OCI-LY1 (cell line): ENCODE results near the gene MUC12.

Source experiments
- H2AFZ ChIP-seq: fragments of 200-600 bp; sonication (generic), shearing (Covaris generic); 2 replicates; pipeline ENCODE4 v1.6.0; 2014; ENCODE audit warnings: antibody characterized with exemption, mild to moderate bottlenecking, low read length
- H3F3A ChIP-seq: fragments of 200-600 bp; sonication (generic), shearing (Covaris generic); 2 replicates; pipeline ENCODE4 v1.6.0; 2014; ENCODE audit warnings: mild to moderate bottlenecking, antibody characterized with exemption, low read length, moderate library complexity; ENCODE audit not compliant: insufficient read depth
- H3K27ac ChIP-seq: fragments of 200-600 bp; sonication (generic); 2 replicates; pipeline ENCODE4 v1.5.1; 2014; ENCODE audit warnings: low read length, mixed run types, mild to moderate bottlenecking, low read depth; ENCODE audit not compliant: poor library complexity, severe bottlenecking
- H3K27me3 ChIP-seq: fragments of 200-600 bp; sonication (generic); 2 replicates; pipeline ENCODE4 v1.6.0; 2014; ENCODE audit warnings: antibody characterized with exemption, mild to moderate bottlenecking, low read length, moderate library complexity; ENCODE audit not compliant: insufficient read depth
- H3K36me3 ChIP-seq: fragments of 200-600 bp; sonication (generic); 2 replicates; pipeline ENCODE4 v1.6.1; 2014; ENCODE audit warnings: mild to moderate bottlenecking, antibody characterized with exemption, low read length, moderate library complexity, mixed read lengths; ENCODE audit not compliant: insufficient read depth
- H3K4me1 ChIP-seq: fragments of 200-600 bp; sonication (generic); 2 replicates; pipeline ENCODE4 v1.5.1; 2014; ENCODE audit warnings: mild to moderate bottlenecking, low read length, moderate library complexity; ENCODE audit not compliant: insufficient read depth, severe bottlenecking
- H3K4me2 ChIP-seq: fragments of 200-600 bp; sonication (generic), shearing (Covaris generic); 2 replicates; pipeline ENCODE4 v1.6.1; 2014; ENCODE audit warnings: low read length
- H3K4me3 ChIP-seq: fragments of 200-600 bp; sonication (generic); 2 replicates; pipeline ENCODE4 v1.5.1; 2014; ENCODE audit warnings: low read length, low read depth, mild to moderate bottlenecking, mixed read lengths; ENCODE audit not compliant: poor library complexity, severe bottlenecking
- H3K79me2 ChIP-seq: fragments of 200-600 bp; shearing (Covaris generic); 2 replicates; pipeline ENCODE4 v1.6.1; 2016; ENCODE audit warnings: mixed run types, low read length, mixed read lengths; ENCODE audit not compliant: insufficient read depth
- H3K9ac ChIP-seq: fragments of 200-600 bp; sonication (generic), shearing (Covaris generic); 2 replicates; pipeline ENCODE4 v1.6.1; 2014; ENCODE audit warnings: mild to moderate bottlenecking, low read length, mixed read lengths
- H3K9me2 ChIP-seq: fragments of 200-600 bp; sonication (generic), shearing (Covaris generic); 2 replicates; pipeline ENCODE4 v1.6.1; 2014; ENCODE audit warnings: low read depth, mild to moderate bottlenecking, low read length, mixed read lengths
- H3K9me3 ChIP-seq: fragments of 200-600 bp; shearing (Covaris generic); 2 replicates; pipeline ENCODE4 v1.6.1; 2014; ENCODE audit warnings: low read length, mixed read lengths
- H4K20me1 ChIP-seq: fragments of 200-600 bp; sonication (generic), shearing (Covaris generic); 2 replicates; pipeline ENCODE4 v1.6.0; 2016; ENCODE audit warnings: mild to moderate bottlenecking, low read length; ENCODE audit not compliant: insufficient read depth
- CTCF ChIP-seq: fragments of 200-600 bp; sonication (generic), shearing (Covaris generic); IDR thresholded peaks from 2 replicates; pipeline ENCODE4 v1.5.1; 2017; ENCODE audit warnings: mild to moderate bottlenecking, antibody characterized with exemption, low read length, moderate library complexity, mixed read lengths
- EZH2 ChIP-seq: fragments of 200-600 bp; sonication (generic), shearing (Covaris generic); IDR thresholded peaks from 2 replicates; pipeline ENCODE4 v1.8.0; 2017; ENCODE audit warnings: borderline replicate concordance, mixed run types, mild to moderate bottlenecking, antibody characterized with exemption, low read length, moderate library complexity, mixed read lengths

Gene MUC12

GRCh38 chr7:100965723-100966541 is 3.4 kb upstream of the MUC12 start:
- Histone ChIP-seq H3K36me3 (no peaks in the 10 kb centered on the region), H4K20me1 (no peaks in the 10 kb centered on the region), H3K4me1 (no peaks in the 10 kb centered on the region), H3K4me3 (no peak overlapping the region), H3K9ac (no peak overlapping the region), H3K27ac (no peak overlapping the region), H2AFZ (no peak overlapping the region), H3K4me2 (no peak overlapping the region; the same call in 1 of the 2 replicates), H3F3A (no peaks in the 10 kb centered on the region), H3K9me3 (no peaks in the 10 kb centered on the region), H3K79me2 (no peaks in the 10 kb centered on the region), H3K9me2 (no peaks in the 10 kb centered on the region), H3K27me3 (peaks cover 3% of the 10 kb centered on the region; the same call in 1 of the 2 replicates)
- TF ChIP-seq CTCF (peak; percentile 64), EZH2 (no peak)

- Histone ChIP-seq H3K79me2 (no peaks in the 10 kb centered on the region), H3K4me3 (no peak overlapping the region), H2AFZ (no peak overlapping the region), H3K27me3 (no peaks in the 10 kb centered on the region), H3K27ac (no peak overlapping the region), H3K4me2 (no peak overlapping the region; the same call in 1 of the 2 replicates), H3K4me1 (no peaks in the 10 kb centered on the region), H3F3A (no peaks in the 10 kb centered on the region), H3K9me3 (no peaks in the 10 kb centered on the region), H3K9me2 (no peaks in the 10 kb centered on the region), H3K36me3 (no peaks in the 10 kb centered on the region), H3K9ac (no peak overlapping the region), H4K20me1 (no peaks in the 10 kb centered on the region)
- TF ChIP-seq EZH2 (no peak), CTCF (no peak)
Observed at GRCh38 chr7:100966542-100967291, 2.6 kb upstream of the MUC12 start.

- Histone ChIP-seq H3K36me3 (no peaks in the 10 kb centered on the region), H4K20me1 (no peaks in the 10 kb centered on the region), H3K9me3 (no peaks in the 10 kb centered on the region), H3K9me2 (no peaks in the 10 kb centered on the region), H3K27ac (no peak overlapping the region), H3K4me3 (no peak overlapping the region), H3K4me1 (no peaks in the 10 kb centered on the region), H3K9ac (no peak overlapping the region), H2AFZ (no peak overlapping the region), H3F3A (no peaks in the 10 kb centered on the region), H3K27me3 (no peaks in the 10 kb centered on the region), H3K4me2 (no peak overlapping the region), H3K79me2 (no peaks in the 10 kb centered on the region)
- TF ChIP-seq CTCF: no peak
- no peak for TF ChIP-seq EZH2
Observed at GRCh38 chr7:100967292-100967863, 2.0 kb upstream of the MUC12 start.
